NCI-H146 treated with DMSO at 0.1 percent for 48 hours (cell line): ENCODE results near the gene THOC5.
"Not testable (repeated sequence)": the region's sequence is repeated elsewhere in the genome, so short reads cannot be mapped to it uniquely, and the experiment has no call there.

Source experiments
- DNase-seq: peaks from one replicate; lab custom pipeline; 2025; ENCODE audit not compliant: unreplicated experiment; lab: John Stamatoyannopoulos, UW

Gene THOC5

DNA sequence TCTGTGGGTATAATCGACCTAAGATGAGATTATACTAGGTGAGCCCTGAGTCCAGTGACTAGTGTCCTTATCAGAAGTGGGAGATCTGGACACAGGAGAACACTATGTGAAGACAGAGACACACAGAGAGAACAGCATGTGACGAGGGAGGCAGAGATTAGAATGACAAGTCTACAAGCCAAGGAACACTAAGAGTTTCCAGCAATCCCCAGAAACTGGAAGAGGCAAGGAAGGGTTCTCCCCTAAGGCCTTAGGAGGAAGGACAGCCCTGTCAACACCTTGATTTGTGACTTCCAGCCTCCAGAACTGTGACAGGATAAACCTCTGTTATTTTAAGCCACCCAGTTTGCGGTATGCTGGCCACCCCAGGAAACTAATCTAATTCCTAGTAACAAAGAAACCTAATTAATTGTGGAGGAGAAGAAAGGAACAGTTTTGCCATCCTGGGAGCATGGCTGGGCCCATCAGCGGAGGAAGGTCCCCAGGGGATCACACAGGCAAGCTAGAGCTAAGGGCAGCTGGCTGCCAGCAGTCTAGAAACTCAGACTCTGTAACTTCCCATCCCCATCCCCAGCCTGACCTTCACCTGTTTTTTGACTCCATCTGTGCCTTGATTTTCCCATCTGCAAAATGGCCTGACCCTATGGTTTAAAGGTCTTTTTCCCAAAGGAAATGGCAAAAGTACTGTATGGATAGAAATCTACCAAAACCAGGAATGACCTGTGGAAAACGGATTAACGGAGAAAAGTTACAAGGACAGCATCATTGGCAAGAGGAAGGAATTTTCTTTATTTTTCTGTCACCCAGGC lies 10.3 kb upstream of the THOC5 start:
- no peak for DNase-seq

DNA sequence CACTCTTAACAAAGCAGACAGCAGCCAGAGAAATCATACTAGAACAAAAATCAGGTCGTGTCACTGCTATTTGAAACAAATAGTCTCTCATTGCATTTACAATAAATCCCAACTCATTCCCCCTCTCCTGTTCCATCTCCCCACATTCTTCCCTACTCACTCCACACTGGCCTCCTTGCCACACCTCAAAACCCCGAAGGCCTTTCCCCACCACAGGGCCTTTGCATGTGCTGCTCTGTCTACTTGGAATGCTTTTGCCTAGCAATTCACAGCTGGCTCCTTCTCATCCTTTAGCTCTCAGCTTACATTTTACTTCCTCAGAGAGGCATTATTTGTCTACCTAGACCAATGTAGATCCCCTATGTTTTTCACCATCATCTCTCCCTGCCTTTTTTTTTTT lies 6.3 kb upstream of the THOC5 start:
- no peak for DNase-seq

DNA sequence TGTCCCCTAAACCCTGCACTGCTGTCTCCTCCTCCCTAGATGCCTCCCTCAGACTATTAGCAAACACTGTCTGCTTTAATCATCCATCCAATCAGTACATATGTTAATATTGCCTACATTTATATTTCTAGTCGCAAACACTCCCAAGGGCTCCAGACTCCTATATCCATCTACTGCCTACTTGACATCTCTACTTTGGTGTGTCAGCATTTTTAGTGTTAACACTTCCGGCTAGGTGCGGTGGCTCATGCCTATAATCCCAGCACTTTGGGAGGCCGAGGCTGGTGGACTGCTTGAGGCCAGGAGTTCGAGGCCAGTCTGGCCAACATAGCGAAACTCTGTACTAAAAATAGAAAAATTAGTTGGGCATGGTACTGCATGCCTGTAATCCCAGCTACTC lies 5.5 kb upstream of the THOC5 start:
- DNase-seq = no peak

DNA sequence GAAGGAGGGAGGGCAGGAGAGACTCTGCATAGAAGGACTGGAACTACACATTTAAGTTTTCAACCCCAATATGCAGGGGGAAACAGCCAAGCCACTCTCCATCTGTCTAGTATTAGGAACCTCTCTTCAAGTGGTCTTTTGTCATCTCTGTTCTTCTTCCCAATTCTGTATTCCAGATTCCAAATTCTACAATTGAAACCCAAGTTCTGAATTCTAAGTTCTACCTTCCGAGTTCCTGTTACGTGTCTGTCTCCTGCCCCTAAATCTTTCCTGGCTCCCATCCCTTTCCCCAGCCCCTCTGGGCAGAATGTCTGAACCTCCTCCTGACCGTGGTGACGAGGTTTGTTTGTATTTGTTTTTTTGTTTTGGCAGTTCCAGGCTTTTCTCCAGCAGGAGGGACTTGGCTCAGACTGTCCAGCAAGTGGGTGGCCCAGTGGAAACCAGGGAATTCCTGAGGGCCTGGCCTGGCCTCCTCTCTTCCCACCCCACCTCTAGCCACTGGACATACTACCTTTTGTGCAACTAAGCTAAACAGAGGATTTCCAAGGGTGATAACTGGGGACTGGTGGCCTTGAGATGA lies 1.6 kb upstream of the THOC5 start:
- no peak for DNase-seq

DNA sequence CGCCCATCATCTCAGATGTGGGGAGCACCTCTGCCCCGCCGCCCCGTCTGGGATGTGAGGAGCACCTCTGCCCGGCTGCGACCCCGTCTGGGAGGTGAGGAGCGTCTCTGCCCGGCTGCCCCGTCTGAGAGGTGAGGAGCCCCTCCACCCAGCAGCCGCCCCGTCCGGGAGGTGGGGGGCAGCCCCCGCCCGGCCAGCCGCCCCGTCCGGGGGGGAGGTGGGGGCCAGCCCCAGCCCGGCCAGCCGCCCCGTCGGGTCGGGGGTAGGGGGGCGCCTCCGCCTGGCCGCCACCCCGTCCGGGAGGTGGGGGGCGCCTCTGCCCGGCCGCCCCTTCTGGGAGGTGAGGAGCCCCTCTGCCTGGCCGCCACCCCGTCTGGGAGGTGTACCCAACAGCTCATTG lies 1.2 kb downstream of the THOC5 start:
- DNase-seq = not testable (repeated sequence)

DNA sequence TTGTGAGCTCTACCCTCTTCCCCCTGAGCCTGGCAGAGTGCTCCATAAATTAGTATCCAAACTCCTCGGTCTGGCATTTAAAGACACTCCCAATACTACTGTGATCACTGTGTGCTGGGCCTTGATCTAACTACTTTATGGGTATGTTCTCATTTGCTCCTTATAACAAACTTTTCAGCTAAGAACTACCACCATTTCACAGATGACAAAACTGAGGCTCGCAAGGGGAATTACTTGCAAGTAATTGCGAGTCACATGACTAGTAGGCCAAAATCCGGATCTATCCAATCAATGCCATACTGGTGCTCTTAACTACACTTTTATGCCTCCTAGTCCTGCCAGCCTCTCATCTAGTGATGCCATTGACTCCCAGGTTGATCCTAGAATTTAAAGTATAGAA lies 3.6 kb downstream of the THOC5 start:
- no peak for DNase-seq

DNA sequence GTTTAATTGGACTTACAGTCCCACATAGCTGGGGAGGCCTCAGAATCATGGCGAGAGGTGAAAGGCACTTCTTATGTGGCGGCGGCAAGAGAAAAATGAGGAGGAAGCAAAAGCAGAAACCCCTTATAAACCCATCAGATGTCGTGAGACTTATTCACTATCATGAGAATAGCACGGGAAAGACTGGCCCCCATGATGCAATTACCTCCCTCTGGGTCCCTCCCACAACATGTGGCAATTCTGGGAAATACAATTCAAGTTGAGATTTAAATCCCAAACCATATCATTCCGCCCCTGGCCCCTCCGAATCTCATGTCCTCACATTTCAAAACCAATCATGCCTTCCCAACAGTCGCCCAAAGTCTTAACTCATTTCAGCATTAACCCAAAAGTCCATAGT lies 8.5 kb downstream of the THOC5 start:
- not testable (repeated sequence) for DNase-seq

DNA sequence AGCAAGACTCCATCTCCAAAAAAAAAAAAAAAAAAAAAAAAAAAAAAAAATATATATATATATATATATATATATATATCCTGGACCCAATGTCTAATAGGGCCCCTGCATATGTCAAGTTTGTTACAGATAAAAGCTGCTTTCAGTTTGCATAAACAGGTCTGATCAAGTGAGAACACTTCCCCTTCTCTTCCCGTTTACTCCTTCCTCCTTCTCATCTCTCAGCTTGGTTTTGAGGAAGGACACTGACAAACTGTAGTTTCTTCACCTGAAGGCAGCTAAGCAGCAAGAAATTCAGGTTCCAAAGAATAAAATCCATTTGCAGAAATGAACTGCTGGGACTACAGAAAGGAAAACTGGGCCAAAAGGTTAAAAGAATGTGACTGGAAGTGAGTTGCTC lies 11.7 kb downstream of the THOC5 start:
- DNase-seq = no peak

DNA sequence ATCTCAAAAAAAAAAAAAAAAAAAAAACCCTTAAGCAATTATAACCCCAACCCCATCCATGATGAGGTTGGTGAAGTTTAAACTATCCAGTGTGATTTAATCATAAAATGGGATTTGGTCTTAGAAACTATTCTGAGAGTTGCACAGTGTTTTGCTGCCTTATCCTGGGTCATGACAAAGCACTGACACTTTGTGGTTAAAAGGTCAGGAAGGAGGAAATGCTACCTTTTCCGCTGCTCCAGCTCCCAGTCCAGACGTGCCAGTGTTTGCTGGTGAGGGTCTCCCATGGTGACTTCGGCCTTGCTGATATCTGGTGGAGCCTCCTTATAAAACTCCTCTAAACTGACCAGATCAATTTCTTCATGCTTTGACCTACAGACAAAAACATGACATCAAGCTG lies 14.5 kb downstream of the THOC5 start:
- DNase-seq = no peak

DNA sequence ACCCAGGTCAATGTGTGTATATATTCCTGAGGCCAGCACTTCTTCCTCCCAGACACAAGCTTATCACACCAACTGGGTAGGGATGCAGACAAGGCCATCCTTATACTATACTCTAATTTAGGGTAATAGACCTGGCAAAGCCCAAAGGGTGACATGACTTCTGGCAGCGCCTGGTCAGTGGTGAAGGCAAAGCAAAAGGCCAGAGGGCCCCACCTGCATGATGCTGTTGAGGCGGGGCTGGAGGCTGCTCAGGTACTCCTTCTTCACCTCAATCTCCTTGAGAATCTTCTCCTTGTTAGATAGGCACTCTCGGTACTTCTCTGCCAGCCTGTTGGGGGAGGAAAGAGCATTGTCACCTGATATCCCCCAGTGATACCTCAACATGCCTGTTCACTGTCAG lies 17.1 kb downstream of the THOC5 start:
- DNase-seq = no peak

DNA sequence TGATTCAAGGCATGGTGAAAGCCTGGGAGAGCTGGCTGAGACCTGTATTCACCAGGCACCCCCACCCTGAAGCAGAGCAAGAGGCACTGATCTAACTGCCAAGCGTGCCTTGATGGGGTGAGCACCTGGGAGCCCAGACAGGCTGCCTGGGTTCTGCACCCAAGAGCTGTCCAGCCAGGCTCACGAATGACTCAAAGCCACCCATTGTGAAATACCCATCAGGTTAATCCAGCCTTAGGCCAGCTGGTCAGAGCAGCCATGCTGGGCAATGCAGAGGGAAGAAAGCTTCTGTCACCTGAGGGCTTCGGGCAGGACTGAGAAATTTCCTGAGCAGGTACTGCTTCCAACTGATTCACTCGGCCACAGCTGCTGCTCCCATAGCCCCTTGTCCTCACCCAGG lies 22.1 kb downstream of the THOC5 start:
- no peak for DNase-seq

DNA sequence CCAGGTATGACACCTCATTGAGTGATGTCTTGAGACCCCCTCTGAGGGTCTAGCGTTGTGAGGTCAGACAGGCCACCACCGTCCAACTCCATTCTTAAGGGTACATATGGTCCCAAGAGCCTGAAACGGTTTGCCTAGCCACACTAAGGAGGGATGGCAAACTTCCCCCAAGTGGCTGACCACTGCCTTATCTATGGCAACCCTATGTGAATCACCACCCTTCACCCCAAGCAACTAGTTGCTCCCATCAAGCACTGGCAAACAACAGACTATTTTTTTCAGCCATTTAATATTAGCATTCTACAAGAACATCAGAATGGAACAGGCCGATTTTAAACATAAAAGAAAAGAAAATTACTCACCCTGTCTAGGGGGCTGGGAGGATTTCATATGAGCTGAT lies 22.8 kb downstream of the THOC5 start:
- DNase-seq = no peak

DNA sequence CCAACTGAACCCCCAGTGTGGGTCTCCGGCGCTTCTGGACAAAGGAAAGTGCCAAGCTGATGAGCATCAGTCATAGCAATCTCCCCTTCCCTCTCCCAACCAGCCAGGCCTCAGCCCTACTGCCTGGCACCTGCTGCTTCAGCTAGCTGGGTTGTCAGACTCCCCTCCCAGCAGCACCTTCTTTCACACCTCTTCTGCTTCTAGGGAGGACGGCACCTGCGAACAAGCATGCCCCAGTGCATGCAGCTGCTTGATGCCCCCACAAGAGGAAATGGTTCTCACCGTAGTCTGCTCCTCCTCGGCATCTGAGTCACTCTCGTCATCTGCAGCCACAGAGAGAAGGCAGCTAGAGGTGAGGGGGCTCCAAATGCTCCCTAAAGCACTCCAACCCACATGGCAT lies 25.4 kb downstream of the THOC5 start:
- DNase-seq = no peak

DNA sequence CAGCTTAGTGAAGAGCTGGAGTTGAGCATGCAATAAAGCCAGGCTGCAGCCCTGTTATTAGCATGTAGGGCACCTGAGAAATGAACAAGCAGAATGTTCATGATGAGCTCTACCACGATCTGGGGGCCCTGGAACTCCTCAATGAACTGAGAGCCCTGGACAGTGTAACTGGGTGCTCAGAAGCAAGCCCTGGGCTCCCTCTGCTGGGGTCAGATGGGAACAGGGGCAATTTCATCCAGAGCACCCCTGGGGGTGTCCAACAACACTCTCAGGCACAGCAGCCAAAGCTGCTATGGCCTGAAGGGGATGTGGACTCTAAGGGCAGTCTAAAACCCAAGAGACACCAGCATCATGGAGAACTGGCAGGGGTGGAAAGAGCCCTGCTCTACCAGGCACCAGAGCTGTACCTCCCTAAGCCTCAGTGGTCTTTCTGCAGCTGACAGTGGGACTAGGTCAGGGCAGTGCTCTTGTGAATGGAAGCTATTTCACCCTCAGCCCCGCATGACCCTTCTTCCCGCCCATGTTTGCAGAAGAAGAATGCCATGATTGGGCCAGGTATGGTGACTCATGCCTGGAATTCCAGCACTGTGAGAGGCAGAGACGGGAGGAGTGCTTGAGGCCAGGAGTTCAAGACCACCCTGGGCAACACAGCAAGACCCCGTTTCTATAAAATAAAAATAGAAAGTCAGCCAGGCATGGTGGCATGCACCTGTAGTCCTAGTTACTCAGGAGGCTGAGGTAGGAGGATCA lies 28.9 kb downstream of the THOC5 start:
- DNase-seq = no peak

DNA sequence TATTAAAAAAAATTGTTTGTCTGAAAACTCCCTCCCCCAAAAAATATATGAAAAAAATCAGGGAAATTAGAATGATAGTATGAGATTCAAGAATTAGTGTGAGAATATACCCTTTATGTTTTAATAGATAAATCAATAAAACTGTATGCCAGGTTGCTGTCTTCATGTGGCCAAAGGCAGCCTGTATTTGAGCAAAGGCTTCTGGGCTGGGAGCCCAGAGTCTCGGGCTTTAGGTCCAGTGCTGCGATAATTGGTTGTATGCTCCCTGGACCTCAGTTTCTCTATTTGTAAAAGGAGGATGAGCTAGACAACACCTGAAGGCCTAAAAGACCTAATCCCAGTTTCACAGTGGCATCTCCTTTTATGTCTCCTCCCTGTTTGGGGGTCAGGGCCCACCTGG lies 29.8 kb downstream of the THOC5 start:
- no peak for DNase-seq

DNA sequence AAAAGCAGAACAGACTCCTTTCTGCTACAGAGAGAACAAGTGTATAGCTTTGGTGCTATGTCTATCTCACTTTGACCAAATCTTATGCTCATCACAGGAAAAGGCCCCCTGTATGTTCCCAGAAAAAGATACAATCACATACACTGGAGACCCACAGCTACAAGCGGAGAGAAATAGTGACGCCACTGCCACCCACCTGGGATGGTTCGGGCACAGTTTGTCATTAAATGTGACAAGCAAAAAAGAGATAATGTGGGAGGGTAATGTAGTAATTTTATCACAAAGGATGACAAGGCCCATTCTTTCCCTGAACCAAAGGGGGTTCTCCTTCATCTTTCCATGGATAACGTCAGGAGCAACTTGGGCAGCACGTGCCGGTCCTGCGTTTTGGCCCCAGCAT lies 32.0 kb downstream of the THOC5 start:
- no peak for DNase-seq

DNA sequence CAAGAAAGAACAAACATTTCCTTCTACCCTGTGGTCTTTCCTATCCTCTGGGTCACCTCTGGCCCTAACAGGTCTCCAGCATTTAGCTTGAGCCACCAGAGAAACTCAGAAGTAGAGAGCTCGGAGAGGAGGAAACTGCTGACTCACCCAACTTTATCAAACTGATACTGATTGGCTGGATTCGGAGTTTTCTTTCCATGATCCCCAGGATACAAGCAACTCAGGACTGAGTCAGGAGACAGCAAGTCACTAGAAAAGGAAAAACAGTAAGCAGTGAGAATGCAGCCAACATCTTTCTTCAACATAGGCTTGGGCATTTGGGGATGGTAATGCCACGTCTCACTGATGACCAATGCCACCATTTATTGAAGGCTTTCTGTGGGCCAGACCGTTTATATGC lies 32.7 kb downstream of the THOC5 start:
- no peak for DNase-seq

DNA sequence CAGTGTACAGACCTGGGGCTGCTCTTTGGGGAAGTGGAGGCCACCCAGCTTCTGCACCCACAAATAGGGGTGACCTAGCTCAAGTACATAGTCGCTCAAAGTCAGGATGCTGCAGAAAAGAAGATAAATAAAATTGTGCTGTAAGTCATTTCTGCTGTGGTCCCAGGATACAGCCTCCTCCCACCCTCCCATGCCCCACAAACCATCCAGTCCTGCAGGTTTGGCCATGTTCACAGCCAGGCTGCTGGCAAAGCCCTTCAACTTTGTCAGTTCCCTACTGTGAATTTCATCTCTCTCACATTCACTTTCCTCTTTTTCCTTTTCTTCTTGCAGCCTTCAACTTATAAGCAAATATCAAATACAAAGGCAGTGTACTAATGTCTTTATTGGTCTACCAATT lies 33.6 kb downstream of the THOC5 start:
- no peak for DNase-seq

DNA sequence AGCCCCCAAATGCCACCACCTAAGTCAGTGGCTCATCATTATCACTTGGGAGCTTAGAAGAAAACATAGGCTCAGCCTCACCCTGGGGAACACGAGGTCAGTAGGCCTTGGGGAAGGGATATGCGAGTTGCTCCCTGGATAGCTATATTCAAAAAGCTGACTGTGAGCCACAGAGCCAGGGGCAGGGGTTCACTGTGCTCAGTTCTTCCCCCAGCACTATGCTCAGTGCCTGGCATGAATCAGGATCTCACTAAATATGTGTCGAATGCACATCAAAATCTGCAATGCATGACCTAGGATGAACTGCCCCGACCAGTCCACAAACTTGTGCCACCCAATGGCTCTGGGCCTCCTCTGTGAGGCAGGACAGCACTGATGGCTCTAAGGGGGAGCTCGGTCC lies 35.1 kb downstream of the THOC5 start:
- DNase-seq = no peak

DNA sequence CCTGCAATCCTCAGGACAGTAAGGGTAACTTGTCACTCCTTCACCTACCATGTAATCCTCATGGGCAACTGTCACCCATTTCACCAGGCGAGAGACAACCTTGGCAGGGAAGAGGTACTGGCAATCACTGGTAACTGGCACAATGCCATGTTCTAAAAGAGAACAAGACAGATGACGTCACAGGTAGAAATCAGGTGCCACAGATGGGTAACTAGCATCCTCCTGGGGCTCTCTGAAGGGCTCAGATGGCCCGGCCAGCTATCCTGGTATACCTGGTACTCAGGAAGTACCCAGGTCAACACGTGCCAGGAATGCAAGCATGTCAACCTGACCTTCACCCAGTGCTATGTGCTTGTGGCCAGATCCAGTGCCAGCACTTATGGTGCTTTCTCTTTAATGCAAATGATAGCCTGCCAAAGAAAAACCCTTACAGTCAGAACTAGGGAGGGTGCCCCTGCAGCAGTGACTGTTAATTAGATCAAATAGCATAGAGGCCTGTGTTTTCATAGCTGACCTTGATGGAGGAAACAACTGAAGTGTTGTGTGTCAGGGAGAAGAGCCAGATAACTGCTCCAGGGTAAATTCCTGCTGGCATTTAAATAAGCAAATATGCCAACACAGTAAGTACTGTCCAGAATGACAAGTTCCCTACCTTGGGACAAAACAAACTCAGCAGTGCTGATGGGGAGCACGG lies 36.2 kb downstream of the THOC5 start:
- no peak for DNase-seq

DNA sequence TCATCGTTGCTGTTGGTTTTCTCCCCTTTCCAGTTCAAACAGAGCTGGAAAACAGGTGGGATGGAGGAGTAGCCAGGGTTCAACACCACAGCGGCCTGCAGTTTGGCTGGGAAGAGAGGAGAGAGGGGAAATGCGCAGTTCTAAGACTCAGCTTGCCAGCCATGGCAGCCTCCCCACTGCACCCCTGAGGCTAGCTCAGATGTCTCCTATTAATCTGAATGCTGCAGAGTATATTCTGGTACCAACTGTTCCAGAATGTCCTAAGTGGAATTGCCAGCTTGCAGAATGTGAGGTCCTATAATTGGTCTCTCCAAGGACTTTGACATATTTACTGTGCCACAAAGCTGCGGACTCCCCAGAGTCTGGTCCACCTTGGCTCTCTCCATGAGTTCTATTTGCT lies 41.5 kb downstream of the THOC5 start:
- DNase-seq = no peak
